GM19324 (cell line): ENCODE measurements around the gene ANXA2R.
"Not testable (repeated sequence)": the region's sequence is repeated elsewhere in the genome, so short reads cannot be mapped to it uniquely, and the experiment has no call there.

Experiments used
- ATAC-seq: cut with Tn5 transposase; IDR thresholded peaks from one replicate; pipeline ENCODE4 v1.9.1; 2021; ENCODE audit warnings: mild to moderate bottlenecking, moderate library complexity; ENCODE audit not compliant: unreplicated experiment, low FRiP score

ANXA2R gene

GRCh38 chr5:43061352-43062075, 21.4 kb upstream of the ANXA2R start:
- ATAC-seq: no peak

DNA sequence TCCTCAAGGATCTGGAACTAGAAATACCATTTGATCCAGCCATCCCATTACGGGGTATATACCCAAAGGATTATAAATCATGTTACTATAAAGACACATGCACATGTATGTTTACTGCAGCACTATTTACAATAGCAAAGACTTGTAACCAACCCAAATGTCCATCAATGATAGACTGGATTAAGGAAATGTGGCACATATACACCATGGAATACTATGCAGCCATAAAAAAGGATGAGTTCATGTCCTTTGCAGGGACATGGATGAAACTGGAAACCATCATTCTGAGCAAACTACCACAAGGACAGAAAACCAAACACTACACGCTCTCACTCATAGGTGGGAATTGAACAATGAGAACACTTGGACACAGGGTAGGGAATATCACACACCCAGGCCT, 19.9 kb upstream of the ANXA2R start:
- not testable (repeated sequence) for ATAC-seq

GRCh38 chr5:43055098-43055497, 15.0 kb upstream of the ANXA2R start:
- not testable (repeated sequence) for ATAC-seq

GRCh38 chr5:43051684-43052083, 11.6 kb upstream of the ANXA2R start:
- ATAC-seq: no peak

DNA sequence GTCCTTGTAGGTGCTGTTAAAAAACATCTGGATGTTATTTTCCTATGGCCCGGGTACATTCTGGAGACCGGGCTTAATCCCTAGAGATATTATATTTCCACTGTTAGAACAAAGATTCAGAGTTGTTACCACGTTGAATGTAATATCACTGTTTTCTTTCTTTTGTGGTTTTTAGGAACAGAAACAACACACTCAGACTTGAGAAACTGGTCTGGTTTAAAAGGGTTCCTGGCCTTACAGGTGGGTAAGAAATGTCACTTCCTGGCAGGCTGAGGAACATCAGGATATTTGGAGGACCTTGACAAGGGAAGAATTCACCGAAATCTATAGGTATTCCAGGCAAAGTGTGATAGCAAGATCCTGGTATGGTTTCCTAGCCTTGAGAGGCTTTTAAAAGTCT, 10.3 kb upstream of the ANXA2R start:
- ATAC-seq: no peak

DNA sequence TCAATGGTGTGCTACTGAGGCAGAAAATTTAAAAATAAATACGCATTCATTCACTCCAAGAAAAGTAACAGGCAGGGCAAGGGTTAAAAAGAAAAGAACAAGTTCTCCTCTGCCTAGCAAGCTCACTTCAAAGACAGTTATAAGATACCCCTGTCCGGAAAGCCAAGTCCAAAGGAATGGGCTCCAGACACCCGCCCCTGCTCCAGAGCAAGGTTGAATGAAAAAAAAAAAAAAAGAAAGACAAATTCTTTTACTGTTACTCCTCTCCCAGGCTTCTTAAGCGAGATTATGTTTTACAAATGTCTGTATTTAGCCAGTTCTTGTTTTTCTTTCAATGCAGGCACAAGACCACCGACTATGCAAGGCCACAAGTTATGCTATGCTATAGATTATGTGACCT, 9.1 kb upstream of the ANXA2R start:
- ATAC-seq: no peak

DNA sequence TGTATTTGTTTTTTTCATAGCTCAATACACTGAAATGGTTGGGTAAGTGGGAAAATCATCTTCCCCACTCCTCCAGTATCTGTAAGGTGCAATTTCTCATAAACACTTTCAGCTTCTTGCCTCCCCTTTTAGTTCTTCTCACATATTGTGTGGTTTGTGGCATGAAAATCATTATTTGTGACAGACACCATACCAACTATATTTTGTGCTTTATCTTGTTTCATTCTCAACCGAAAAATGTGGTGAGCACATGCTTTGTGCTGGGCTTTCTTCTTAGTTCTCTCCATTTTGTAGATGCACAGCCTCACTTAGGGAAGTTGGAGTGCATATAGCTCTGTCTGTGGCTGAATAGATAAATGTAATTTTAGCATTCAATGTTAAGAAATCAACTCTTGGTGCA, 6.4 kb upstream of the ANXA2R start:
- ATAC-seq: no peak

DNA sequence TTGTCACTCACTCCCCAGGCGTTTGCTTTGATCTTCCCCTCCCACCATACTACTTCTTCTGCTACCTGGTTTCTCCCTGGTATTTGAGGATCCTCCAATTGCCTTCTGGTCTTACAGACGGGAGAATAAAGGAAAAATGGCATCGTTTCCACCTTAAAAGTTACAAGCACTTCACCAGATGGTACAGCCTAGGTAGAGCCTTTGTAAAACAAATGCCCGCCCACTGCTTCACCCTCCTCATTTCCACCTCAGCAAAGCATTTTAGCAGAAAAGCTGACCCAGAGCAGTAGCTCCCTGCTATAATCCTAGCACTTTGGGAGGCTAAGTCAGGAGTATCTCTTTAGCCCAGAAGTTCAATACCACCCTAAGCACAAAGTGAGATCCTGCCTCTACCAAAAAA, 5.1 kb upstream of the ANXA2R start:
- no peak for ATAC-seq

DNA sequence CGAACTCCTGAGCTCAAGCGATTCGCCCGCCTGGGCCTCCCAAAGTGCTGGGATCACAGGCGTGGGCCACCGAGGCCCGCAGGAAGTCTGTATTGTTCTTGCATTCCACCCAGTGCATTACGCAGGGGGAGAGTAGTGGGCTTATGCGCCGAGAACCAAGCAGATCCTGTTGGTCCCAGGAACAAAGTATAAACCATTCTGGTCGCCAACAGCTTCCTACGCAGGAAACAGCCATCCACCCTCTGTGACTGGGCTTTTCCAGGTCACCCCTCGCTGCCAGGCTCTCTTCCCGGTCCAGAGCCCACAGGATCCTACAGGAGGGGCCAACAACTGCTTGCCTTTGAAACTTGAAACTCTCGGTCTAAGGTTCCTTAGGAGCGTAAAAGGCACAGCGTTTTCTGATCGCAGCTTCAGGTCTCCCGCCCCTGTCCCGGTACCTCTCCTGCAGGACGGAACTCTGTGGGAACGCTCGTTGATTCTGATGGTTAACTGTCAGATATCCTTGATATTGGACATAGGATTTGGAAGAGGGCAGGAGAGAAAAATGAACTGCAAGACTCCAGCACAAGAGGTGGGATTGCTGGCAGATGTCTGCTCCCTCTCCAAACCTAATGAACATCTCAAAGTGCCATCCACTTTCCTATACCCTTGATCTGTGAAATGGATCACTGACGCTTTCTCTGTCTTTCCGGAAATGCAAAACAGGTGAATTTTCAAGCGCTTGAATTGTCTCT, 4.2 kb upstream of the ANXA2R start:
- no peak for ATAC-seq

DNA sequence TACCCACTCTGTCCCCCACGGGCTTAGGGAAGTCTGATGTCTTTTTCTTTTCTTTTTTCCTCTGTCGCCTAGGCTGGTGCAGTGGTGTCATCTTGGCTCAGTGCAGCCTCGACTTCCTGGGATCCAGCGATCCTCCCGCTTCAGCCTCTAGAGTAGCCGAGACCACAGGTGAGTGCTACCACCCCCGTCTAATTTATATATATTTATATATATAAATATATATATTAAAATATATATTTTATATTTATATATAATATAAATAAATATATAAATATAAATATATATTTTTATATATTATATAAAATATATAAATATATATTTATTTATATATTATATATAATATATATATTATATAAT, 3.3 kb upstream of the ANXA2R start:
- no peak for ATAC-seq

DNA sequence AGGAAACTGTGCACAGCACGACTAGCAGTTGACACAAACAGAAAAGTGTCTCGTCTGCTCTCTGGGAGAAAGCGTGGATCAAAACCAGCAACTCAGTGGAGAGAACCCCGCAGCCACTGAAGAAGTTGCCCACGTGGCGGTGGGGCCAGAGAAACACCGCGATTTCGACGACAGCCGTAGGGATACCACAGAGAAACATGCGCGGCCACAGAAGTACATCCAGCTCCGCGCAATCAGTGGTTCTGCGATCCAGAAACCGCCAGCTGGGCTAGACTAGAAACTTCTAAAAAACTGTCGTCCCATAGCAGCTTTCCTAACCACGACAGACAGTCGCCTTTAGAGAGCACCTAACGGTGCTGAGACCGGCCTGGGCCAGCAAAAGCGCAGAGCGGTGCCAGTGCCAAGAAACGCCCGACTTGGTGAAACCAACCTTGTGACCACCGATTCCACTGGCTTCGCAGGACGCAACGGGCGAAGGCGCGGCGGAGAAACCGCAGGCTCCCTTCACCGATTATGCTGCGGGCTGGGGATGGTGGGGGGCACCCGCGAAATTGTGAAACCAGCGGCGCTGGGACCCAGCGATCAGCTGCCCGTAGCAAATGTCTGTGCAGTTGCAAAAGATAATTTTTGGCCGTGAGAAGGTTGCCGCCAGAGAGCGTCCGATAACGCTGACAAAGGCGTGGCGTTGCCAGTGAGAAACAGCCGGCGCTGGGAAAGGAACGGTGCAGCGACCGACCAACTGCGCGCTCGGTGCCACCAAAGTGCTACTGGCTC, 2.7 kb upstream of the ANXA2R start:
- ATAC-seq: peak; percentile 24

GRCh38 chr5:43042176-43042625, 2.1 kb upstream of the ANXA2R start:
- ATAC-seq: peak; percentile 33

- ATAC-seq: peak; percentile 33
These were observed 1.6 kb upstream of the ANXA2R start for GRCh38 chr5:43041669-43042175.

DNA sequence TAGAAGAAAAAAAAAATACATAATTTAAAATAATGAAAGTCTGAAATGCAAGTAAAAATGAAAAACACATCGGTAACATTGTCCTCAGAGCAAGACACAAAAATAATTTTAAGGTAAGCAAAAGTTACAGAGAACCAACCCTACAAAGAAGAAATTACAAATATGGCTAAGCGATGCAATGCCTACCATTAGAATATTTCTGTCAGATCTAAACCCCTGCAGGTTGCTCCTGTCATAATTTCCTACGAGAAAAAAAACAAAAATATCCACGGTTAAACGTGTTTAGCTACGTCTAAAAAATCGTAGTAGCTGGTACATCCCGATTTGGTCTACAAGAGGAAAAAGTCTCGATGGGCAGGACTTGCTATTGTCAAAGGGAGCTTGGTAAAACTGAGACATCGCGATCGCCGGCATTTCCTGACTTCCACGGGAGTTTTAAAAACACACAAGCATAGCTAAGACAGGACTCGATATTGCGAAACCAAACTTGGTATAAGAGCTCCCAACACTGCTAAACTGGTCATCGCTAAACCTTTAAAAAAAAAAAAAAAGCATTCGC, 1.1 kb upstream of the ANXA2R start:
- no peak for ATAC-seq

- no peak for ATAC-seq
These were observed 440 bp downstream of the ANXA2R start for GRCh38 chr5:43039471-43040286.

DNA sequence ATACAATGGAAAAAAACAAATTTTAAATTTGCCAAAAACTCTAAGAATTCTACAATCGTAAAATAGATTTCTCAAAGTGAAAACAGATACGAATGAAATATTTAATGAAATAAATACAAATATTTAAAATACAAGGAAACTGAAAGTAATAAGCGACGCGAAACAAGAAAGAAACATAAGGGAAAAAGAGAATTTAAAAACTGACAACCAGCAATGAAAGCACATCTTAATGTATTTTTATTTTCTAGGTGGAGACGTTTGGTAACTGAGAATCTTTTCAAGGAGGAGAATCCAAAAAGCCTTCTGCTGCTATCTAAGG, 1.0 kb downstream of the ANXA2R start:
- ATAC-seq: no peak

DNA sequence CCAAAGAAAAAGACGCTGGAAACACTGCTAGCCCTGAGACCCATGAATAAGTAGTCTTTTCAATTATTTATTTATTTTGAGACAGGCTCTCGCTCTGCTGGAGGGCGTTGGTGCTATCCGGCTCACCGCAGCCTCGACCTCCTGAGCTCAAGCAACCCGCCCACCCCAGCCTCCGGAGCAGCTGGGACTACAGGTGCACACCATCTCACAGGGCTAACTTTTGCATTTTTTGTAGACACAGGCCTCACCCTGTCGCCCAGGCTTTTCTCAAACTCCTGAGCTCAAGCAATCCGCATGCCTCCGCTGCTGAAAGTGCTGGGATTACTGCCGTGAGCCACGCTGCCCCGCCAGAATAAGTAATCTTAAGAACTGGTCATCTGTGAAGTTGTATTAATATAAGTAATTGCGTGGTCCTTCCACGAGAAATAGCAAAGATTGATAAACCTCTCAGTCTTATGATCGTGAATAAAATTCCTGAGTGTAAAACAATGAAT, 1.6 kb downstream of the ANXA2R start:
- no peak for ATAC-seq

- no peak for ATAC-seq
These were observed 2.3 kb downstream of the ANXA2R start for GRCh38 chr5:43037636-43038495.
